Measurements from ENCODE around the gene CEACAM18.

CEACAM18 gene

GRCh38 chr19:51472607-51473006 lies 5.7 kb upstream of the CEACAM18 start:
- Mint-ChIP-seq H3K27me3 (ENCODE audit: low read depth) (peaks cover 10% of the 10 kb centered on the region), H3K4me1 (no peaks in the 10 kb centered on the region), H3K9me3 (peaks cover 2% of the 10 kb centered on the region), H3K36me3 (ENCODE audit: low read depth) (no peaks in the 10 kb centered on the region), H3K4me3 (no peak overlapping the region), H3K27ac (no peak overlapping the region)
- no peak for TF ChIP-seq CTCF (IDR thresholded peaks at IDR 0.05; ENCODE audit: unreplicated experiment in 3 of 3)

- Mint-ChIP-seq H3K27me3 (ENCODE audit: low read depth) (peaks cover 10% of the 10 kb centered on the region), H3K27ac (no peak overlapping the region), H3K9me3 (peaks cover 3% of the 10 kb centered on the region), H3K36me3 (ENCODE audit: low read depth) (no peaks in the 10 kb centered on the region), H3K4me1 (no peaks in the 10 kb centered on the region), H3K4me3 (no peak overlapping the region)
- TF ChIP-seq CTCF (IDR thresholded peaks at IDR 0.05; ENCODE audit: unreplicated experiment in 3 of 3): peak; percentile 70 to 71 (median 71)
Measured at GRCh38 chr19:51473009-51473707, 5.2 kb upstream of the CEACAM18 start.

- Mint-ChIP-seq H3K4me1 (no peaks in the 10 kb centered on the region), H3K27me3 (ENCODE audit: low read depth) (peaks cover 5% of the 10 kb centered on the region), H3K4me3 (no peak overlapping the region), H3K9me3 (peaks cover 11% of the 10 kb centered on the region), H3K36me3 (ENCODE audit: low read depth) (no peaks in the 10 kb centered on the region), H3K27ac (no peak overlapping the region)
- no peak for TF ChIP-seq CTCF (IDR thresholded peaks at IDR 0.05; ENCODE audit: unreplicated experiment in 3 of 3)
Measured at GRCh38 chr19:51476164-51476563, 2.2 kb upstream of the CEACAM18 start.

GRCh38 chr19:51477344-51477743 lies 995 bp upstream of the CEACAM18 start:
- Mint-ChIP-seq H3K4me3 (no peak overlapping the region), H3K9me3 (peaks cover 11% of the 10 kb centered on the region), H3K36me3 (ENCODE audit: low read depth) (no peaks in the 10 kb centered on the region), H3K27ac (no peak overlapping the region), H3K4me1 (no peaks in the 10 kb centered on the region), H3K27me3 (ENCODE audit: low read depth) (peaks cover 5% of the 10 kb centered on the region)
- TF ChIP-seq CTCF (IDR thresholded peaks at IDR 0.05; ENCODE audit: unreplicated experiment in 3 of 3): no peak

GRCh38 chr19:51479531-51480331 lies 1.4 kb downstream of the CEACAM18 start:
- peaks cover 4% of the 10 kb centered on the region for H3K27me3 Mint-ChIP-seq (ENCODE audit: low read depth)
- no peak overlapping the region for H3K4me3 Mint-ChIP-seq
- no peaks in the 10 kb centered on the region for H3K4me1 Mint-ChIP-seq
- TF ChIP-seq CTCF (IDR thresholded peaks at IDR 0.05; ENCODE audit: unreplicated experiment in 3 of 3): no peak
- H3K27ac Mint-ChIP-seq: no peak overlapping the region
- peaks cover 14% of the 10 kb centered on the region for H3K9me3 Mint-ChIP-seq
- no peaks in the 10 kb centered on the region for H3K36me3 Mint-ChIP-seq (ENCODE audit: low read depth)

All from nephron (organoid).